Keratinocyte (primary cell): ENCODE measurements around the gene SLC6A17. TPM values are rescaled to one million over a fixed set of nuclear protein-coding genes. Genes with fewer than 3 reads are reported as not detected.

Experiments used
- DNase-seq: peaks from one replicate; pipeline ENCODE4 v3.0.0-alpha.2; 2011; ENCODE audit warnings: low read depth, missing footprints, low spot score
- FAIRE-seq: peaks from 2 replicates; lab custom pipeline; 2011; peaks lifted over from hg19 to GRCh38; lab: Jason Lieb, UNC
- H2AFZ ChIP-seq: 2 replicates; pipeline ENCODE4 v1.6.0; 2012; ENCODE audit warnings: low read length, control low read depth, inconsistent platforms; ENCODE audit not compliant: control insufficient read depth
- H3K27ac ChIP-seq: 2 replicates; pipeline ENCODE4 v1.5.1; 2011; ENCODE audit warnings: low read length; ENCODE audit not compliant: control insufficient read depth, insufficient read depth
- H3K27me3 ChIP-seq: 3 replicates; pipeline ENCODE4 v1.6.0; 2011; ENCODE audit warnings: low read length; ENCODE audit not compliant: control insufficient read depth, insufficient read depth; ENCODE audit errors: extremely low read depth
- H3K36me3 ChIP-seq, 2 experiments: 2 replicates in 1 of 2; 3 replicates in 1 of 2; pipeline ENCODE4 v1.5.1; 2011; ENCODE audit warnings: low read length in 2 of 2, mild to moderate bottlenecking in 1 of 2; ENCODE audit not compliant: control insufficient read depth in 2 of 2, insufficient read depth in 2 of 2; ENCODE audit errors: extremely low read depth in 1 of 2
- H3K4me1 ChIP-seq: 3 replicates; pipeline ENCODE4 v1.5.1; 2011; ENCODE audit warnings: low read length; ENCODE audit not compliant: control insufficient read depth, insufficient read depth; ENCODE audit errors: extremely low read depth
- H3K4me2 ChIP-seq: 3 replicates; pipeline ENCODE4 v1.6.0; 2011; ENCODE audit warnings: low read depth, low read length; ENCODE audit not compliant: control insufficient read depth, insufficient read depth; ENCODE audit errors: extremely low read depth
- H3K4me3 ChIP-seq, 3 experiments: fragments of 200-600 bp in 1 of 3; sonication (generic) in 1 of 3; 2 replicates in 2 of 3; 3 replicates in 1 of 3; pipeline ENCODE4 v1.5.1; 2011 to 2016; ENCODE audit warnings: low read length in 3 of 3, mild to moderate bottlenecking in 3 of 3, control low read depth in 2 of 3, inconsistent platforms in 1 of 3, low read depth in 1 of 3, mixed read lengths in 1 of 3, mixed run types in 1 of 3, moderate library complexity in 1 of 3; ENCODE audit not compliant: control insufficient read depth in 2 of 3, insufficient read depth in 2 of 3; ENCODE audit errors: extremely low read depth in 1 of 3
- H3K79me2 ChIP-seq: 2 replicates; pipeline ENCODE4 v1.6.0; 2012; ENCODE audit warnings: low read length; ENCODE audit not compliant: control insufficient read depth, insufficient read depth
- H3K9ac ChIP-seq: 3 replicates; pipeline ENCODE4 v1.6.0; 2011; ENCODE audit warnings: low read length; ENCODE audit not compliant: control insufficient read depth, insufficient read depth; ENCODE audit errors: extremely low read depth
- H3K9me1 ChIP-seq: 3 replicates; pipeline ENCODE4 v1.6.0; 2011; ENCODE audit warnings: low read length; ENCODE audit not compliant: control insufficient read depth, insufficient read depth; ENCODE audit errors: extremely low read depth
- H3K9me3 ChIP-seq: 2 replicates; pipeline ENCODE4 v1.5.1; 2012; ENCODE audit warnings: low read depth, low read length; ENCODE audit not compliant: control insufficient read depth
- H4K20me1 ChIP-seq: 3 replicates; pipeline ENCODE4 v1.6.0; 2011; ENCODE audit warnings: low read length; ENCODE audit not compliant: control insufficient read depth, insufficient read depth; ENCODE audit errors: extremely low read depth
- CTCF ChIP-seq, 3 experiments: IDR thresholded peaks in 1 of 3; conservative IDR thresholded peaks in 1 of 3; optimal IDR thresholded peaks in 1 of 3; 2 replicates in 2 of 3; 3 replicates in 1 of 3; pipeline versions ENCODE3 to v1.5.1; 2011; ENCODE audit warnings: low read length in 3 of 3, mild to moderate bottlenecking in 3 of 3, moderate library complexity in 2 of 3, control low read depth in 1 of 3, inconsistent platforms in 1 of 3; ENCODE audit not compliant: insufficient read depth in 2 of 3; ENCODE audit errors: extremely low read depth in 1 of 3
- EZH2 ChIP-seq: IDR thresholded peaks from one replicate; pipeline ENCODE4 v1.6.1; 2012; ENCODE audit warnings: inconsistent platforms, mild to moderate bottlenecking, low read length, moderate library complexity
- dilution Hi-C: fragments of 300-500 bp; cut with MboI; formaldehyde crosslinking; loops from one replicate; pipeline ENCODE4 v1.7.0; 2020; ENCODE audit warnings: low sequenced_read_pairs; ENCODE audit not compliant: extremely low pct_ligation_motif_present
- polyA plus RNA-seq, 5 experiments: library from polyadenylated mRNA; depleted of rRNA in 3 of 5; stranded (reverse) in 3 of 5; stranded (forward) in 1 of 5; unstranded in 1 of 5; fragments of >200 nt; gene quantifications; 1 replicate in 1 of 5; 2 replicates in 3 of 5; 3 replicates in 1 of 5; pipeline versions ENCODE4 v1.2.1 to v1.2.3, GENCODE V29; 2011 to 2012; ENCODE audit warnings: missing spikeins in 2 of 5, low read depth in 1 of 5, low replicate concordance in 1 of 5

SLC6A17 gene
- polyA plus RNA-seq, 1 donor (not counting 4 experiments of a cell fraction or from before 2014, with no cell fraction given) = 0.25 TPM

- TF ChIP-seq EZH2 (no peak), CTCF (optimal IDR thresholded peaks at IDR 0.05 in 1 of 3, IDR thresholded peaks at IDR 0.05 in 1 of 3, conservative IDR thresholded peaks at IDR 0.05 in 1 of 3; ENCODE audit: extremely low read depth in 1 of 3, insufficient read depth in 2 of 3, low read length in 3 of 3) (peak in 1 of 3 experiments; percentile 7)
- DNase-seq = peak; percentile 75
- H3K9ac ChIP-seq = peak overlapping the region; percentile 71
- H2AFZ ChIP-seq = no peak overlapping the region
- H3K4me2 ChIP-seq = peak overlapping the region; percentile 72
- H3K27ac ChIP-seq = peak overlapping the region; percentile 55
- dilution Hi-C loops = no loop called here
- no peaks in the 10 kb centered on the region for H4K20me1 ChIP-seq
- H3K27me3 ChIP-seq = no peaks in the 10 kb centered on the region
- H3K9me1 ChIP-seq = peaks cover 3% of the 10 kb centered on the region
- no peaks in the 10 kb centered on the region for H3K79me2 ChIP-seq
- no peaks in the 10 kb centered on the region for H3K9me3 ChIP-seq
- peaks cover 30% of the 10 kb centered on the region for H3K4me1 ChIP-seq
- H3K36me3 ChIP-seq = peaks cover 0 to 7% of the 10 kb centered on the region in 2 experiments
- peak overlapping the region in 2 of 3 experiments; percentile 23 to 36 for H3K4me3 ChIP-seq
- peak; percentile 69 for FAIRE-seq
Measured at GRCh38 chr1:110229348-110230001, 79.2 kb downstream of the SLC6A17 start.

- Histone ChIP-seq H2AFZ (no peak overlapping the region), H3K36me3 (peaks cover 0 to 7% of the 10 kb centered on the region in 2 experiments), H3K4me1 (peaks cover 42% of the 10 kb centered on the region), H3K9me1 (peaks cover 3% of the 10 kb centered on the region), H3K27me3 (no peaks in the 10 kb centered on the region), H3K4me2 (no peak overlapping the region), H3K79me2 (no peaks in the 10 kb centered on the region), H4K20me1 (no peaks in the 10 kb centered on the region), H3K9me3 (no peaks in the 10 kb centered on the region), H3K27ac (no peak overlapping the region), H3K9ac (no peak overlapping the region), H3K4me3 (no peak overlapping the region)
- DNase-seq (no peak), FAIRE-seq (no peak)
- no peak for TF ChIP-seq CTCF (optimal IDR thresholded peaks at IDR 0.05 in 1 of 3, IDR thresholded peaks at IDR 0.05 in 1 of 3, conservative IDR thresholded peaks at IDR 0.05 in 1 of 3; ENCODE audit: extremely low read depth in 1 of 3, insufficient read depth in 2 of 3, low read length in 3 of 3)
- no peak for TF ChIP-seq EZH2
- dilution Hi-C loops = no loop called here
Measured at GRCh38 chr1:110230381-110231199, 80.3 kb downstream of the SLC6A17 start.
